Measurements from ENCODE around the gene HK3. TPM values are rescaled to one million over a fixed set of nuclear protein-coding genes. Genes with fewer than 3 reads are reported as not detected.

The HK3 gene
- total RNA-seq, 2 donors from 2014 or later, result 1.8 to 3.6 TPM

- Histone ChIP-seq H3K4me1 (no peaks in the 10 kb centered on the region), H3K27me3 (no peaks in the 10 kb centered on the region), H3K36me3 (replicated peaks in 1 of 2; ENCODE audit: insufficient read depth in 1 of 2, low read depth in 2 of 2) (peaks cover 4 to 29% of the 10 kb centered on the region in 2 donors), H3K27ac (no peak overlapping the region), H3K4me3 (no peak overlapping the region), H3K9me3 (no peaks in the 10 kb centered on the region)
- 79 to 80% methylated on average over 3 of the region's 3 CpGs for WGBS, 2 donors
- ATAC-seq (no peak), DNase-seq (no peak)
- TF ChIP-seq POLR2A (IDR thresholded peaks at IDR 0.05), result no peak
- TF ChIP-seq CTCF (IDR thresholded peaks at IDR 0.05), result no peak
- intact Hi-C loops (cut with DNase I), result no loop called here
Observed at GRCh38 chr5:176906796-176907195, 7.7 kb upstream of the HK3 start.

- Histone ChIP-seq H3K9me3 (no peaks in the 10 kb centered on the region), H3K27ac (no peak overlapping the region), H3K4me3 (no peak overlapping the region), H3K36me3 (replicated peaks in 1 of 2; ENCODE audit: insufficient read depth in 1 of 2, low read depth in 2 of 2) (peaks cover 4 to 27% of the 10 kb centered on the region in 2 donors), H3K27me3 (no peaks in the 10 kb centered on the region), H3K4me1 (no peaks in the 10 kb centered on the region)
- WGBS, 2 donors, result 84 to 88% methylated on average over 1 of the region's 1 CpG
- DNase-seq, result no peak
- intact Hi-C loops (cut with DNase I), result no loop called here
- no peak for ATAC-seq
- TF ChIP-seq POLR2A (IDR thresholded peaks at IDR 0.05) (no peak), CTCF (IDR thresholded peaks at IDR 0.05) (no peak)
Observed at GRCh38 chr5:176906126-176906525, 7.0 kb upstream of the HK3 start.

GRCh38 chr5:176904276-176904675 lies 5.1 kb upstream of the HK3 start:
- 92 to 94% methylated on average over 3 of the region's 3 CpGs for WGBS, 2 donors
- no peak for ATAC-seq
- Histone ChIP-seq H3K4me1 (no peaks in the 10 kb centered on the region), H3K36me3 (replicated peaks in 1 of 2; ENCODE audit: insufficient read depth in 1 of 2, low read depth in 2 of 2) (peaks cover 4 to 27% of the 10 kb centered on the region in 2 donors), H3K27ac (no peak overlapping the region), H3K27me3 (no peaks in the 10 kb centered on the region), H3K9me3 (no peaks in the 10 kb centered on the region), H3K4me3 (no peak overlapping the region)
- intact Hi-C loops (cut with DNase I), result no loop called here
- no peak for DNase-seq
- TF ChIP-seq CTCF (IDR thresholded peaks at IDR 0.05) (no peak), POLR2A (IDR thresholded peaks at IDR 0.05) (no peak)

- no peak for ATAC-seq
- intact Hi-C loops (cut with DNase I), result no loop called here
- H3K36me3 ChIP-seq (replicated peaks in 1 of 2; ENCODE audit: insufficient read depth in 1 of 2, low read depth in 2 of 2), result peaks cover 4 to 23% of the 10 kb centered on the region in 2 donors
Observed at GRCh38 chr5:176902911-176903664, 3.9 kb upstream of the HK3 start.

More at GRCh38 chr5:176902911-176903664, 3.9 kb upstream of the HK3 start:
- TF ChIP-seq POLR2A (IDR thresholded peaks at IDR 0.05) (no peak), CTCF (IDR thresholded peaks at IDR 0.05) (no peak)
- Histone ChIP-seq H3K4me3 (no peak overlapping the region), H3K27me3 (no peaks in the 10 kb centered on the region), H3K4me1 (no peaks in the 10 kb centered on the region), H3K27ac (no peak overlapping the region), H3K9me3 (no peaks in the 10 kb centered on the region)
- DNase-seq, result no peak
- 84 to 90% methylated on average over 5 of the region's 5 CpGs for WGBS, 2 donors

Measured in body of pancreas (tissue), 4 donors.